GM18502 (cell line): ENCODE measurements around the gene ABCG2.
A peak's percentile ranks its signal among the peaks of the same experiment; 100 is the strongest.
"Not testable (repeated sequence)": the region's sequence is repeated elsewhere in the genome, so short reads cannot be mapped to it uniquely, and the experiment has no call there.

ENCODE experiments used
- ATAC-seq: cut with Tn5 transposase; IDR thresholded peaks from one replicate; pipeline ENCODE4 v1.9.1; 2021; ENCODE audit warnings: mild to moderate bottlenecking; ENCODE audit not compliant: unreplicated experiment, poor library complexity

ABCG2 gene

DNA sequence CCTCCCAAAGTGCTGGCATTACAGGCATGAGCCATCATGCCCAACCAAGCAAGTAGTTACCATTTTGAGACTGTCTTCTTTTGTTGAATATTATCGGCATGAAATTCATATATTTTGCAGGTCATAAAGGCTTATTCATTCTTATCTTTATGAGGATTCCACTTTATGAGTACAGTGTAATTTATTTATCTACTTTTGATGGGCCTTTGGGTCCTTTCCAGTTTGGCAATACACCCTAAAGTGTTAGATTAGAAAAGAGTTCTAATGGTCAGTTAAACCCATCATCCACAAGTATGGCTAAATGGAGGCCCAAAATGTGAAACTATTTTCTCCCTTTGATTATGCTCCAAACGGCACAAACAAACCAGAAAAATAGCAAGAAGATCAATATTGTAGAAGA lies 10.9 kb upstream of the ABCG2 start:
- no peak for ATAC-seq

DNA sequence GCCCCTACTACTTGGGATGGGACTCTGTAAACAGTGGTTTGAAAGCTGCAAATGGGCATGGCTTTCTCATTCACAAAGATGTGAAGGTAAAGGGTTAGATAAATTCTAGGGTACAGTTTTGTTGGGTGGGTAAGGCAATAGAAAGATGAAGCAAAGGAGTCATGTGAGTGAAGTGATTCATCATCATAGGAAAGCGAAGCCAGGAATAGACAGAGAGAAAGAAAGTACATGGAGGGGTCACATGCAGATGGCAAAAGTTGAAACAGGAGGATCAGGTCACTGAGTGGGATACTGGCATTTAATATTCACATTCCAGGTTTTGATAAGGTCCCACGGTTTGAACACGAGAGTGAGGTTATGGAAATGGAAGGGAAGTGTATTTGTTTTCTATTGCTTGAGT lies 8.2 kb upstream of the ABCG2 start:
- no peak for ATAC-seq

DNA sequence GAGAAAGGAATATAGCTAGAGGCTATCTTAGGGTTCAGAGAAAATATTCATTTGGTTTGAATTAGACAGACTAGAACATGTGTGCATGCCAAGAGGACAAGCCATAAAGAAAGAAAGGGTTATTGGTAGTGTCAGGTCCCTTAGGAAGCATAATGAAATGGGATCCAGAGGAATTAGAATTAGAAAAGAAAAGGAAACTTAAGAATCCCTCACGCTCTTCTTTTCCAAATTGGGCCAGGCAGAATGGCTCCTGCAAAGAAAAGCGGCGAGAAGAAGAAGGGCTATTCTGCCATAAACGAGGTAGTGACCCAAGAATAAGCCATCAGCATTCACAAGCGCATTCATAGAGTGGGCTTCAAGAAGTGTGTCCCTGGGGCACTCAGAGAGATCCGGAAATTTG lies 4.9 kb upstream of the ABCG2 start:
- no peak for ATAC-seq

DNA sequence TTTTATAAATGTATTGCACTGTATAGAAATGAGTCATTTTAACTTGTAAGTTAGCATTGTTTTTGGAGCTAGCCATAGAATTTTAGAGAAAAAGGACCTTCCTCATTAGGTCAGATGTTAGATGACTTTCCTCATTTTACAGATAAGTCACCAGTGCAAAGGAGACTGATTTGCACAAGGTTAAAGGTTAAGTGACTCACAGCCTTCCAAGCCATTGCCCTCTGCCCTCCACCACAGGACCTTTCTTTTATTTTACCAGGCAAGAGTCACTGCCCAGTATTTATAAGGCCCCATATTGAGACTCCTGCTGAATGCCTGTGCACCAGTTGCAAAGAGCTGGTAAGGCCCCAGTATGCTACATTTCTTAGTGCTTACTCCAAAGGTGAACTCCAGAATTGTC lies 4.2 kb upstream of the ABCG2 start:
- ATAC-seq, result no peak

DNA sequence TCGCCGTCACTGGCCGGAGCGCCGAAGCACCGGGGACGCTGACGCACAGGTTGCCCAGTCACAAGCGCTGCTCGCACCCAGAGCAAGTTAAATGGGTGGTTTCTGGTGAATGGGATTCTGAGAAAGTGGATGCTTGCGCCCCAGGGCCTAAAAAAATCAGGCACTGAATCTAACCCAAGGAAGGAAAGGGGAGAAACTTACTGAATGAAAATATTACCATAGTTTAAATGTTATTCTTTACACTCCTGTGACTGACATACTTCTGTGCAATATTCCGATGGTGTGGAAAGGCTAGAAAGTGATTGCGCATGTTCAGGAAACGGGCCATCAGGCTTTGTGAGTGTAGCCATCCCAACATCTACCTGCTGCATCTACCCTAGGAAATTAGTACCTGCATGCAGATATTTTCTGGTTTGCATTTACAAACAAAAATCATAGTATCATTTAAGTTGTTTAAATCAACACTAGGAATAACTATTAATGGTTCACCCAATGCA lies 838 bp upstream of the ABCG2 start:
- peak; percentile 34 for ATAC-seq

DNA sequence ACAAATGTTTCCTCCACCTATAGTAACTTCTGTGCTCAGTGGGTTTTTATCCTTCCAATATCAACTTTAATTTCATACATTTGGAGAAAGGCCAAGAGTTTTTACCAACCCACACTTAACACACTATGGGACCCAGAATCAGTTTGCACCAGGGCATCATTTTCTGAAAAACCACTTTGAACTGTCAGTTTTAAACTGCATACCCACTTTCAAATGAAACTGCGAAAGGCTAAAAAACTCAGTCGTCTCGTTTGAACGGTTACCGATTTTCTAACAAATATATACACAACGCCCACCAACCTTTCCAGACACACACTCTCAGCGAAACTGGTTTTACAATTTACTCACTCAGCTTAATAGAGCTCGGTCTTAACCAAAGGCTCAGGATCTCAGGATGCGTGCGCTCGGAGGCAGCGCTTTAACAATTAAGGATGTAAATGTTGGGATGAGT lies 376 bp downstream of the ABCG2 start:
- peak; percentile 54 for ATAC-seq

DNA sequence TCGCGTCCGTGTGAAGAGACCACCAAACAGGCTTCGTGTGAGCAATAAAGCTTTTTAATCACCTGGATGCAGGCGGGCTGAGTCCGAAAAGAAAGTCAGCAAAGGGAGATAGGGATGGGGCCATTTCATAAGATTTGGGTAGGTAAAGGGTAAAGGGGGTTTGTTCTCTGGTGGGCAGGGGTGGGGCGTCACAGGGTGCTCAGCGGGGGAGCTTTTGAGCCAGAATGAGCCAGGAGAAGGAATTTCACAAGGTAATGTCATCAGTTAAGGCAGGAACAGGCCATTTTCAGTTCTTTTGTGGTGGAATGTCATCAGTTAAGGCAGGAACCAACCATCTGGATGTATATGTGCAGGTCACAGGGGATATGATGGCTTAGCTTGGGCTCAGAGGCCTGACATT lies 6.1 kb downstream of the ABCG2 start:
- not testable (repeated sequence) for ATAC-seq

DNA sequence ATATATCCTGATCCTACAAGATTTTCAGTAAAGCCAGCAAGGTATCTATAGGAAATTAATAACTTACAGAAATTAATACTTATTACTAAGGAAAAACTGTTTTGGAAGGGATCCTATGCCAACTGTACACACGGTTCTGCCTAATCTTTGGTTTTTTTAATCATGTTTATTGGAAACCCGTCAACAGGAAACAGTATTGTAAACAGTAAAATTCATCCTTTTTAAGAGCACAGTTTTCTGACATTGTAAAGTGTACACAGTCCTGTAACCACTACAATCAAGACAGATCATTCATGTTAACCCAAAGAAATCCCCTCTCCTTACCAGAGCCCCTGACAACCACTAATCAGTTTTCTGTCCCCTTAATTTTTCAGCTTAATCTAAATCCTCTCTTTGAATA lies 9.9 kb downstream of the ABCG2 start:
- ATAC-seq, result no peak

DNA sequence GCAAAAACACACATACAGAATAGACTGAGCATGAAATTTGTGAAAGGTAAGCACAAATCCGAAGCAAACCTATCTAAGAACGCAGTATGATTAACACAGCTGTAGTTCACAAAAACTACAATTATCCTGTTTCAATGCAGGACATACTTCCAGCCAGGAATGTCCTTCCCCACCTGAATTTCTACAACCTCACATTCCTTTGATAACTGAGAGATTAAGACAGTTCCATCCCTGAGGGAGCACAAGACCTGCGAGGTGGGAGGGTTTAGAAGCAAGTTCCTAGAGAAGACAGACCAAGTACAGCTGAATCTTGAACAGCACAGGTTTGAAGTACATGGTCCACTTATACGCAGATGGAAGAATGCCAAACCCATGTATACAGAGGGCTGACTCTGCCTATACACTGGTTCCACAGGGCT lies 10.6 kb downstream of the ABCG2 start:
- no peak for ATAC-seq

DNA sequence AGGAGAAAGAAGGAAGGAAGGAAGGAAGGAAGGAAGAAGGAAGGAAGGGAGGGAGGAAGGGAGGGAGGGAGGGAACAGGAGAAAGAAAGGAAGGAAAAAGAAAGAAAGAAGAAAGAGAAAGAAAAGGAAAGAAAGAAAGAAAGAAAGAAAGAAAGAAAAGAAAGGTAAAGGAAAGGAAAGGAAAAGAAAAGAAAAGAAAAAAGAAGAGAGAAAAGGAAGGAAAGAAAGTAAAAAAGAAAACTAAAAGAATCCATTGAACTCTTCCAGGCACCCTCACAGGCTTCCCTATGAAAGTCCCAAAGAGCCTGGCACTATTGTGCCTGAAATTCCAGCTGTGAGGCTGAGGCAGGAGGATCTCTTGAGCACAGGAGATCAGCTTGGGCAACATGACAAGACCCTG lies 11.5 kb downstream of the ABCG2 start:
- ATAC-seq, result no peak

DNA sequence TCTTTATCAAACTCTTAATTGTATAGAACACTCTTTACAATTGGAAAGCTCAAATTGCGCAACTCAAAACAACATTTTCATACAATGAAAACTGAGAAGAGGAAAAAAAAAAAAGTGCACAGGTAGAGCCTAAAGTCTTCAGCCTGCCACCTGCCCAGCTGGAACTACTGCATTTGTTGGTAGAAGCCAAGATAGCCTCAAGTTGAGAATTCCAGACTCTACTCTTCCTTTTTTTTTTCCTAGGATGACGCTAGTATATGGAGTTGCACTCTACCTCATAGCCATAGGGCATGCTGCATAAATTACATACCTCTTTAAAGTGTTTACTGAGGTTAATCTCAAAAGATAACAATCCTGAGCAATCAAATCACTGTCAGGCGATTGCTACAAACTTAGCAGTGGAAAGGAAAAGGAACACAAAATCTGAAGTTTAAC lies 13.6 kb downstream of the ABCG2 start:
- no peak for ATAC-seq

DNA sequence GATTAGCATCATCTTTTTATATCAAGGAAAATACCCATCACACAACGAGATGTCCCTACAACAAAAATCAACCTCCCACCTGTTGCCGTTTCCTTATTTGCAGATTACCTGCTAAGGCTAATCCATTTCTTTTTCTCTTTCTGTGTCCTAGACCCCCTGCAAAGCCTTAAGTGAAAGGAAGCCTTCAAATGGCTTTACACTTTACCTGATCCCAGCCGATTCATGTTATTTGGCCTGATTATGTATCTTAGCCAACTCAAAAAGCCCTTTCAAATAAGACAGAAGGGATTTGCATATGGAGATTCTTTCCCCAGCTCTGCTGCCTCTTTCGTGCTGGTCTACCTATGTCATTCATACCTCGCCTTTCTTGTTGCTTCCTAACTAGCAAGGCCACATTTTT lies 14.4 kb downstream of the ABCG2 start:
- no peak for ATAC-seq

DNA sequence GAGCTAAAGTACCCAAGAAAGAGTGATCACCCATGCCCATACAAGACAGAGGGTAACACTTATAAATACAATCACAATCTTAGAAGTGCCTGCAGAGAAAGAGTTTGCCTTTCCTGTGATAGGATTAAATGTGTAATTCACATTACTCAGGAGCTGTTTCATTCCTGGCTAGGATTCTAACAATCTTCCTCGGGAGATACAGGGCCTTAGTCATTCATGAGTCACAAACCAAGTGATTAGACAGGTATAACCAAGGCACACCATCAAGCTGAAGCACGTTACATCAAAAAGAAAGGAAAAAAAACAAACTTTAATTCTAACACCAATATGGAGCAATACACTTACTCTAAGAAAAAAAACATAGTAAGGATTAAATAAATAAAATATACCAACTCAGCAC lies 14.9 kb downstream of the ABCG2 start:
- ATAC-seq, result no peak

DNA sequence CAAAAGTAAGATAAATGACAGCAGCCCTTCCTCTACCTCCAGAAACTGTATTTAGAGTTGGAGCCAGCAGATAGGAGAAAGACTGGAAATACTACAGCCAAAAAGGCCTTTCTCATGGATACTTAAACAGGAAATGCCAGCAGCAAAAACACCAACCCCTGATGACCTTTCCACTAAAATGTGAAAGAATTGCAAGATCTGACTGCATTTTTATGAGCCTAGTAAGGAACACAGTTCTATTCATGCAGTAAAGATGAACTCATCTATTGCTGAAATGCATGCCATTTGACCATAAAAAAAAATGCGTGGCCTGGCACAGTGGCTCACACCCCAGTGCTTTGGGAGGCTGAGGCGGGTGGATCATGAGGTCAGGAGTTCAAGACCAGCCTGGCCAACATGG lies 19.9 kb downstream of the ABCG2 start:
- ATAC-seq, result no peak

DNA sequence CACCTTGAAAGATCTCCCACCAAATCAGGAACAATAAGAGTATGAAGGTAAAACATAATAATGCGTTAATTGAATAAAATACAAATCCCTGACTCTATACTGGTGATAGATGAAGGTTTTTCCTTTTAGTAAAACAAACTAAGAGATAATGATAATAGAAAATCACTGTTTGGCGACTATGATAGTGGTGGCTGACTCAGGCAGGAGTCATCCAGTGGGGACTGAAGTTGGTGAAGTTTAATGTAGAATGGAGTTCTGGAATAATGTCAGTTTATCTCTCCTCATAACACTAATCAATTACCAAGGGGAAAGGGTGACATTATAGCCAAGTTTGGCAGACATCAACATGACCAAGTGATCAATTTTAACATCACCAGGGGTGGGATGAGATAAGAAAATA lies 21.3 kb downstream of the ABCG2 start:
- no peak for ATAC-seq

DNA sequence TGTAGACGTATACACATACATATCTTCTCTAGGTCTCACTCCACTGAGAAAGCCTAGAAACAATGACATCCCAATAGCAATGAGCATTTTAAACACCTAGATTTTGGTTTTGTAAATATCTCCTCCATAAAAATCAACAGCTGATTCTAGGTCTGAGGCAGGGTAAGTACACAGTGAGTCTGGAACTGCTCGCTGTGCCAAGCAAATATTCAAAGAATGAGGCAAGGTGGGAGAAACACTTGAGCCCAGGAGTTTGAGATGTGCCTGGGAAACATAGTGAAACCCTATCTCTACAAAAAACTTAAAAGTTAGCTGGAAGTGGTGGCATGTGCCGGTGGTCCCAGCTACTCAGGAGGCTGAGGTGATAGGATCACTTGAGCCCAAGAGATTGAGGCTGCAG lies 22.2 kb downstream of the ABCG2 start:
- no peak for ATAC-seq

DNA sequence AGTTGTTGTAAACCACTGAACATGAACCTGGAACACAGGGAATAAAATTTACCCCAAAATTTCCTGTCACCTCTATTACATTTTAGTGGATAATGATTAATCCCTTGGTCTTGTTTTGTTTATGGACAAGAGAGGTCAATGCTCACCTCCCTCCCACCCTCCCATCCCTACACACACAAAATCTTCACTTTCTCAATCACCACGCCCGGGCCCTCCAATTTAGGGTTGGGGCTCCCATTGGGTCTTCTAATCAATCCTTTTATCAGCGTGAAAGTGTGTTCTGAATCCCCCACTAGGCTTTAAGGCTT lies 23.1 kb downstream of the ABCG2 start:
- no peak for ATAC-seq

DNA sequence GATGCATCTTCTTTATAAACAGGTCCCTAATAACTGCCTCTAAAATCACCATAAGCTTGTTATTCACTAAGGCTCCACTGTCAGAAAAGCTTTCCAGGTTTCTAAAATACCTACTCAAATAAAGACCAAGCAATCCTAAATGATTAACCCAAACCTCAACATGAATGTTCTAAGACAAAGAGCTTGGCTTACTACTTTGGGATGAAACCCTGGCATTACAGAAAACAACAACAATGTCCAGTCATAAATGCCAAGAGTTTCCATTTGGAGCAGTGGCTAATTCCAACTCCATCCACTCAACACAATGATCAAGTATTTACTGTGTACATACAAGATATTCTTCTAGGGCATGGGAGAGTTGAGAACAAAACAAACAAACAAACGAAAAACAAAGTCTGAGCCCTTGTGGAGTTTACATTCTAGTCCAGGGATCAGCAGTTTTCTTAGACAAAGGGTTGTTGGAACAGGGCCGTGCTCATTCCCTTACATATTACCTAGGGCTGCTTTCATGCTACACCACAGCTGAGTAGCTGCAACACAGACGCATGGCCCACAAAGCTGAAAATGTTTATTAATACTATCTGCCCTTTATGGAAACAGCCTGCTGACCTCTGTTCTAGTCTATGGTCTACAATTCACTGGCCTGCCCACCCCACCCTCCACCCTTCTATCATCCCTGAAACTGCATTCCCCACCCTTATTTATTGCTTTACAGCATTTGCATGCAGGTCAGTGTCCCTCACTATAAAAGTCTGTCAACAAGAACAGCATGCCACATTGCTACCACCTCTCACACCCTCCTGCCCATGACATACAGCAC lies 23.7 kb downstream of the ABCG2 start:
- ATAC-seq, result no peak

DNA sequence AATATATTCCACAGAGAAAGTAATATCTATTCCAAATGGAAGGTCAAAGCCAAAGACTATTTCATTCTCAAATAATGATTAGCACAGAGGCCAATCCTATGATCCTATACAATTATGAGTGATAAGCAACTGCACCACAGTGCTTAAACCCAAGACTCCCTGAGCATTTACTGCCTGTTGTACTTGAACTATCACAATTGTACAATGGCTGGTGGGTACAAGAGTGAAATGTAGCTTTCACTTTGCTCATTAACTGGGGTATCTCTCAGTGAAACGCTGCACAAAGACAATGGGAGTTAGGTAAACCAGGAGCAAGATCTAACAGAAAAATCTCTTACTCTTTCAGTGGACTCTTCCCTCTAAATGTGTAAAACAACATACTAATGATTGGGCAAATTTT lies 24.3 kb downstream of the ABCG2 start:
- no peak for ATAC-seq

DNA sequence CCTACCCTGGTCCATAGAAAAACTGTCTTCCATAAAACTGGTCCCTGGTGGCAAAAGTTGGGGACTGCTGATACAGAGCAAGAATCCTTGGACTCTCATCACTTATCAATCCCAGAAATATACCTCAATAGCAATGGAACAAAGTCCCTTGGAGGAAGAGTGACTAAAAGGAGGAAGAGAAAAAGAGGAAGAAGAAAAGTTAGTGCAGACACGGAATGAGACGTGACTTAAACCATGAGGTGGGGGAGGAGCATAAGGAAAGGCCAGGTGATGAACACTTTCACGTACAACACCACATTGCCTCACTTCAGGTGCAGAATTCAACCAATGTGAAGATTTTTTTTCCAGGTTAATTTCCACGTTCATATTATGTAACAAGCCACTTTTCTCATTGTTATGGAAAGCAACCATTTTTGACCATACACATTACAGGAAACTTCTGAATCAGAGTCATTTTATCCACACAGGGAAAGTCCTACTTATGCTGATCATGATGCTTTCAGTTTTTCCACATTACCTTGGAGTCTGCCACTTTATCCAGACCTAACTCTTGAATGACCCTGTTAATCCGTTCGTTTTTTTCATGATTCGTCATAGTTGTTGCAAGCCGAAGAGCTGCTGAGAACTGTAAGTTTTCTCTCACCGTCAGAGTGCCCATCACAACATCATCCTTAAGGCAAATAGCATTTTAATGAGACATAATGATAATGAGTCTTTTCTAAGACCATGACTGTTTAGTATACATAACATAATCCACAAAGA lies 27.7 kb downstream of the ABCG2 start:
- no peak for ATAC-seq

DNA sequence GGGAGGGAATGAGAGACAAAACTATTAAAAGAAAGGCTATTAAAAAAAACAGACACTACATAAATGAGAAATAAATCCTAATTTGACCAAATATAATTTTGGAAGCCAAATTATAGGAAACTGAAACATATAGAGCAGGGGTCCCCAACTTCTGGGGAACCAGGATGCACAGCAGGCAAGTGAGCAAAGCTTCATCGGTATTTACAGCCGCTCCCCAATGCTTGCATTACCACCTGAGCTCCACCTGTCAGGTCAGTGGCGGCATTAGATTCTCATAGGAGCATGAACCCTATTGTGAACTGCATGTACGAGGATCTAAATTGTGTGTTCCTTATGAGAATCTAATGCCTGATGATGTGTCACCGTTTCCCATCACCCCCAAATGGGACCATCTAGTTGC lies 28.4 kb downstream of the ABCG2 start:
- no peak for ATAC-seq

DNA sequence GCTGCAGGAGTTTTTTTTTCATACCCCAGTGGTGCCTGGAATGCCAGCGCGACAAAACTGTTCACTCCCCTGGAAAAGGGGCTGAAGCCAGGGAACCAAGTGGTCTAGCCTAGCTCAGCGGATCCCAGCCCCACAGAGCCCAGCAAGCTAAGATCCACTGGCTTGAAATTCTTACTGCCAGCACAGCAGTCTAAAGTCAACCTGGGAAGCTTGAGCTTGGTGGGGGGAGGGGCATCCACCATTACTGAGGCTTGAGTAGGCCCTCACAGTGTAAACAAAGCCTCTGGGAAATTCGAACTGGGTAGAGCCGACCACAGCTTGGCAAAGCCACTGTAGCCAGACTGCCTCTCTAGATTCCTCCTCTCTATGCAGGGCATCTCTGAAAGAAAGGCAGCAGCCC lies 36.2 kb downstream of the ABCG2 start:
- ATAC-seq, result not testable (repeated sequence)
